Sigmoid colon (tissue), 4 donors: ENCODE measurements around the gene USP32.

Experiments used
- EP300 ChIP-seq, 4 donors: sonication (generic); formaldehyde crosslinking; IDR thresholded peaks; one replicate each; pipeline ENCODE4 v1.6.1; 2017; ENCODE audit warnings: antibody characterized with exemption in 4 of 4
- POLR2A ChIP-seq, 2 donors: fragments of 450-650 bp; IDR thresholded peaks; one replicate each; pipeline ENCODE4 v1.6.1; 2016; ENCODE audit warnings: antibody characterized with exemption in 2 of 2, mild to moderate bottlenecking in 2 of 2, moderate library complexity in 2 of 2
- POLR2AphosphoS5 ChIP-seq, 4 donors: sonication (generic); formaldehyde crosslinking; IDR thresholded peaks; one replicate each; pipeline ENCODE4 v1.6.1; 2017; ENCODE audit warnings: antibody characterized with exemption in 4 of 4
- TF ChIP-seq, protein P1 (sequence below), 4 experiments: fragments of 450-650 bp in 3 of 4; fragments of 200-600 bp in 1 of 4; IDR thresholded peaks; one replicate each; pipeline ENCODE4 v1.5.1; 2016 to 2019; ENCODE audit warnings: antibody characterized with exemption in 4 of 4, mild to moderate bottlenecking in 3 of 4, moderate library complexity in 2 of 4

DNA sequence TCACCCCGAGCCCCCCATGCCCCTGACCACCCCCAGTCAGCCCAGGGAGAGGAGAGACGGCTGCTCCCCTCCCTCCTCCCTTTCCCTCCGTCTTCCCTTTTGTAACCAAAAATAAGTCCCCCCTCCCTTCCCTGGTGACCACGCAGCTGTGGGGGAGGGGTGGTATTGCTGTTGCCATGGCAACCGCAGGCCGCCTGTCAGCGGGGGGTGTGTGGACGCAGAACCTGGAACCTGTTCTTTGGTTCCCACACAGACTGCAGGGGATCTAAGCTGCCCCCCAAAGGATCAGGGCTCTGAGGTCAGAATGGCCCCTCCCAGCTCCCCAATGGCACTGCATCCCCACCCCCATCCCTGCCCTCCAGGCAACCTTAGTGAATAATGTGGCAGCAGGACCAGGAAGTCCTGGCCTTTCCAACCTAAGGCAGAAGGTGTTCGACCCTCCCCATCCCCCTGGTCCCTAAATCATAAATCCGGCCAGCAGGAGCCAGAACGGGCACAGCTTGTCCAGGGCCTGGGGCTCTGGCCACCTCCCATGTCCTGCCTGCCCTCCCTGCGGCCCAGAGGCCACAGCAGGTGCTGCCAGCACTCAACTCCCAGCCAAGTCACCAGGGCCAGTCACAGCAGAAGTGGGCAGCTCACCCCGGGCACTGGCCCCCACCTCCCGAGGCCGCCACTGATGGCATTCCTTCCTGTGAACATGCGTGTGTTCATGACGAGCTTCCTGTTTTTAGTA, 230.2 kb downstream of the USP32 start:
- TF ChIP-seq POLR2AphosphoS5 (IDR thresholded peaks at IDR 0.05) (no peak), EP300 (IDR thresholded peaks at IDR 0.05) (no peak), POLR2A (IDR thresholded peaks at IDR 0.05) (no peak)
- TF ChIP-seq, protein P1, sequence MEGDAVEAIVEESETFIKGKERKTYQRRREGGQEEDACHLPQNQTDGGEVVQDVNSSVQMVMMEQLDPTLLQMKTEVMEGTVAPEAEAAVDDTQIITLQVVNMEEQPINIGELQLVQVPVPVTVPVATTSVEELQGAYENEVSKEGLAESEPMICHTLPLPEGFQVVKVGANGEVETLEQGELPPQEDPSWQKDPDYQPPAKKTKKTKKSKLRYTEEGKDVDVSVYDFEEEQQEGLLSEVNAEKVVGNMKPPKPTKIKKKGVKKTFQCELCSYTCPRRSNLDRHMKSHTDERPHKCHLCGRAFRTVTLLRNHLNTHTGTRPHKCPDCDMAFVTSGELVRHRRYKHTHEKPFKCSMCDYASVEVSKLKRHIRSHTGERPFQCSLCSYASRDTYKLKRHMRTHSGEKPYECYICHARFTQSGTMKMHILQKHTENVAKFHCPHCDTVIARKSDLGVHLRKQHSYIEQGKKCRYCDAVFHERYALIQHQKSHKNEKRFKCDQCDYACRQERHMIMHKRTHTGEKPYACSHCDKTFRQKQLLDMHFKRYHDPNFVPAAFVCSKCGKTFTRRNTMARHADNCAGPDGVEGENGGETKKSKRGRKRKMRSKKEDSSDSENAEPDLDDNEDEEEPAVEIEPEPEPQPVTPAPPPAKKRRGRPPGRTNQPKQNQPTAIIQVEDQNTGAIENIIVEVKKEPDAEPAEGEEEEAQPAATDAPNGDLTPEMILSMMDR (IDR thresholded peaks at IDR 0.05), result no peak
